ENCODE measurements around the gene GPR87. TPM values are rescaled to one million over a fixed set of nuclear protein-coding genes. Genes with fewer than 3 reads are reported as not detected.

The GPR87 gene
- total RNA-seq, 1 experiment from 2014 or later: 15.5 TPM

- DNase-seq: no peak
- intact Hi-C loops (cut with micrococcal nuclease; ENCODE audit: unreplicated experiment): no loop called here
- no peaks in the 10 kb centered on the region for H3F3A ChIP-seq (ENCODE audit: insufficient read depth, low read depth)
- no peak overlapping the region for H3K27ac ChIP-seq
- no peak overlapping the region for H2AFZ ChIP-seq
- no peaks in the 10 kb centered on the region for H3K27me3 ChIP-seq (ENCODE audit: insufficient read depth, low read depth)
- no peaks in the 10 kb centered on the region for H3K9me2 ChIP-seq (ENCODE audit: insufficient read depth)
- H3K4me3 ChIP-seq: no peak overlapping the region
- H3K79me2 ChIP-seq (ENCODE audit: low read depth): no peaks in the 10 kb centered on the region
- ChIA-PET POLR2A (ENCODE audit: unreplicated experiment) (no interaction called here), CTCF (no interaction called here)
- no peaks in the 10 kb centered on the region for H3K36me3 ChIP-seq (ENCODE audit: low read depth)
- TF ChIP-seq CTCF (conservative IDR thresholded peaks at IDR 0.05) (no peak), EZH2 (IDR thresholded peaks at IDR 0.05; ENCODE audit: low read depth) (no peak)
- no peaks in the 10 kb centered on the region for H3K4me1 ChIP-seq (replicated peaks; ENCODE audit: insufficient read depth)
- no peaks in the 10 kb centered on the region for H4K20me1 ChIP-seq (ENCODE audit: insufficient read depth)
- no peak overlapping the region for H3K4me2 ChIP-seq
- BruUV-seq (replicated peaks): no TSS peak
- no peaks in the 10 kb centered on the region for H3K9me3 ChIP-seq (ENCODE audit: insufficient read depth, low read depth)
Observed at GRCh38 chr3:151276687-151277042, 40.0 kb downstream of the GPR87 start.

GRCh38 chr3:151276038-151276686 is 40.5 kb downstream of the GPR87 start:
- Histone ChIP-seq H3K79me2 (ENCODE audit: low read depth) (no peaks in the 10 kb centered on the region), H3K4me2 (no peak overlapping the region), H2AFZ (no peak overlapping the region), H3F3A (ENCODE audit: insufficient read depth, low read depth) (no peaks in the 10 kb centered on the region), H4K20me1 (ENCODE audit: insufficient read depth) (no peaks in the 10 kb centered on the region), H3K27ac (no peak overlapping the region), H3K9me3 (ENCODE audit: insufficient read depth, low read depth) (no peaks in the 10 kb centered on the region), H3K36me3 (ENCODE audit: low read depth) (no peaks in the 10 kb centered on the region), H3K9me2 (ENCODE audit: insufficient read depth) (no peaks in the 10 kb centered on the region), H3K4me1 (replicated peaks; ENCODE audit: insufficient read depth) (no peaks in the 10 kb centered on the region), H3K27me3 (ENCODE audit: insufficient read depth, low read depth) (no peaks in the 10 kb centered on the region), H3K4me3 (no peak overlapping the region)
- BruUV-seq (replicated peaks): no TSS peak
- no peak for TF ChIP-seq CTCF (conservative IDR thresholded peaks at IDR 0.05)
- no peak for TF ChIP-seq EZH2 (IDR thresholded peaks at IDR 0.05; ENCODE audit: low read depth)
- ChIA-PET POLR2A (ENCODE audit: unreplicated experiment) (no interaction called here), CTCF (no interaction called here)
- intact Hi-C loops (cut with micrococcal nuclease; ENCODE audit: unreplicated experiment): no loop called here
- DNase-seq: no peak

- intact Hi-C loops (cut with micrococcal nuclease; ENCODE audit: unreplicated experiment): no loop called here
- H3K79me2 ChIP-seq (ENCODE audit: low read depth): no peaks in the 10 kb centered on the region
- no peaks in the 10 kb centered on the region for H3K4me1 ChIP-seq (replicated peaks; ENCODE audit: insufficient read depth)
- TF ChIP-seq CTCF (conservative IDR thresholded peaks at IDR 0.05) (no peak), EZH2 (IDR thresholded peaks at IDR 0.05; ENCODE audit: low read depth) (no peak)
- CTCF ChIA-PET: no interaction called here
- no peak overlapping the region for H3K27ac ChIP-seq
- POLR2A ChIA-PET (ENCODE audit: unreplicated experiment): no interaction called here
- no peak for DNase-seq
- H3F3A ChIP-seq (ENCODE audit: insufficient read depth, low read depth): no peaks in the 10 kb centered on the region
- no peaks in the 10 kb centered on the region for H4K20me1 ChIP-seq (ENCODE audit: insufficient read depth)
- no peak overlapping the region for H2AFZ ChIP-seq
- no peaks in the 10 kb centered on the region for H3K36me3 ChIP-seq (ENCODE audit: low read depth)
- no peaks in the 10 kb centered on the region for H3K27me3 ChIP-seq (ENCODE audit: insufficient read depth, low read depth)
- H3K4me2 ChIP-seq: no peak overlapping the region
- H3K9me2 ChIP-seq (ENCODE audit: insufficient read depth): no peaks in the 10 kb centered on the region
- no TSS peak for BruUV-seq (replicated peaks)
- no peaks in the 10 kb centered on the region for H3K9me3 ChIP-seq (ENCODE audit: insufficient read depth, low read depth)
- no peak overlapping the region for H3K4me3 ChIP-seq
Observed at GRCh38 chr3:151275091-151275490, 41.5 kb downstream of the GPR87 start.

Measured in PC-9 (cell line).